HCT116 (cell line): Measurements from ENCODE around the gene RNF150.

Experiments used
- CBX3 ChIP-seq: IDR thresholded peaks from 2 replicates; pipeline ENCODE4 v1.6.1; 2012; ENCODE audit warnings: low read depth
- CEBPB ChIP-seq: IDR thresholded peaks from 2 replicates; pipeline ENCODE4 v1.6.1; 2012; ENCODE audit warnings: low read depth
- EZH2 ChIP-seq: fragments of 200-600 bp; sonication (generic); IDR thresholded peaks from 2 replicates; pipeline ENCODE4 v1.6.1; 2017; ENCODE audit warnings: antibody characterized with exemption, mixed run types
- POLR2A ChIP-seq: IDR thresholded peaks from 2 replicates; pipeline ENCODE4 v1.7.0; 2011; ENCODE audit warnings: borderline replicate concordance; ENCODE audit not compliant: insufficient read depth, insufficient read length; ENCODE audit errors: extremely low read depth
- TF ChIP-seq, protein P1 (sequence below), 3 experiments: fragments of 200-600 bp in 1 of 3; sonication (generic) in 1 of 3; IDR thresholded peaks in 2 of 3; conservative IDR thresholded peaks in 1 of 3; 2 replicates each; pipeline ENCODE4 v1.5.1; 2012 to 2017; ENCODE audit warnings: low read depth in 2 of 3, low read length in 2 of 3, antibody characterized with exemption in 1 of 3, borderline replicate concordance in 1 of 3, control low read depth in 1 of 3, mild to moderate bottlenecking in 1 of 3, mixed read lengths in 1 of 3, mixed run types in 1 of 3, moderate library complexity in 1 of 3; ENCODE audit not compliant: insufficient read depth in 1 of 3
- TF ChIP-seq, protein P2 (sequence below): IDR thresholded peaks from 2 replicates; pipeline ENCODE4 v1.6.1; 2012; ENCODE audit warnings: low read depth

DNA sequence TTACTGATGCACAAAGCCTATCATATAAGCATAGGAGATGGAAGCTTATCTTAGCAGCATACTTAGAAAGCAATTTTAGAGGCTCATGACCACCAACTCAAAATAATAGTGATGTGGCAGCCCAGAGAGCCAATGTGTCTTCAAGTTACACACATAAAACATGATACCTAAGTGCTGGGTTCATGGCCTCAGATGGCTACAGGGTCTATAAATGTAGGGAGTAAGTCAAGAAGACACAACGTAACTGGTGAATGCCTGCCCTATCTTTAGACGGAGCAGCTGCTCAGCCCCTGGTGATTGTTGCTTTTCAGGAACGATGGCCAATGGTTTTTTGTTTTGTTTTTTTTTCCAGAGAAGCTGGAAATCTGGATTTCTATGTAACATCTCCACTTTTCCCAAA lies 42.8 kb downstream of the RNF150 start:
- no peak for TF ChIP-seq EZH2
- TF ChIP-seq, protein P1, sequence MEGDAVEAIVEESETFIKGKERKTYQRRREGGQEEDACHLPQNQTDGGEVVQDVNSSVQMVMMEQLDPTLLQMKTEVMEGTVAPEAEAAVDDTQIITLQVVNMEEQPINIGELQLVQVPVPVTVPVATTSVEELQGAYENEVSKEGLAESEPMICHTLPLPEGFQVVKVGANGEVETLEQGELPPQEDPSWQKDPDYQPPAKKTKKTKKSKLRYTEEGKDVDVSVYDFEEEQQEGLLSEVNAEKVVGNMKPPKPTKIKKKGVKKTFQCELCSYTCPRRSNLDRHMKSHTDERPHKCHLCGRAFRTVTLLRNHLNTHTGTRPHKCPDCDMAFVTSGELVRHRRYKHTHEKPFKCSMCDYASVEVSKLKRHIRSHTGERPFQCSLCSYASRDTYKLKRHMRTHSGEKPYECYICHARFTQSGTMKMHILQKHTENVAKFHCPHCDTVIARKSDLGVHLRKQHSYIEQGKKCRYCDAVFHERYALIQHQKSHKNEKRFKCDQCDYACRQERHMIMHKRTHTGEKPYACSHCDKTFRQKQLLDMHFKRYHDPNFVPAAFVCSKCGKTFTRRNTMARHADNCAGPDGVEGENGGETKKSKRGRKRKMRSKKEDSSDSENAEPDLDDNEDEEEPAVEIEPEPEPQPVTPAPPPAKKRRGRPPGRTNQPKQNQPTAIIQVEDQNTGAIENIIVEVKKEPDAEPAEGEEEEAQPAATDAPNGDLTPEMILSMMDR (IDR thresholded peaks at IDR 0.05 in 2 of 3, conservative IDR thresholded peaks at IDR 0.05 in 1 of 3; ENCODE audit: borderline replicate concordance in 1 of 3, insufficient read depth in 1 of 3, low read depth in 2 of 3, low read length in 2 of 3), result no peak
- no peak for TF ChIP-seq CBX3
- TF ChIP-seq, protein P2, sequence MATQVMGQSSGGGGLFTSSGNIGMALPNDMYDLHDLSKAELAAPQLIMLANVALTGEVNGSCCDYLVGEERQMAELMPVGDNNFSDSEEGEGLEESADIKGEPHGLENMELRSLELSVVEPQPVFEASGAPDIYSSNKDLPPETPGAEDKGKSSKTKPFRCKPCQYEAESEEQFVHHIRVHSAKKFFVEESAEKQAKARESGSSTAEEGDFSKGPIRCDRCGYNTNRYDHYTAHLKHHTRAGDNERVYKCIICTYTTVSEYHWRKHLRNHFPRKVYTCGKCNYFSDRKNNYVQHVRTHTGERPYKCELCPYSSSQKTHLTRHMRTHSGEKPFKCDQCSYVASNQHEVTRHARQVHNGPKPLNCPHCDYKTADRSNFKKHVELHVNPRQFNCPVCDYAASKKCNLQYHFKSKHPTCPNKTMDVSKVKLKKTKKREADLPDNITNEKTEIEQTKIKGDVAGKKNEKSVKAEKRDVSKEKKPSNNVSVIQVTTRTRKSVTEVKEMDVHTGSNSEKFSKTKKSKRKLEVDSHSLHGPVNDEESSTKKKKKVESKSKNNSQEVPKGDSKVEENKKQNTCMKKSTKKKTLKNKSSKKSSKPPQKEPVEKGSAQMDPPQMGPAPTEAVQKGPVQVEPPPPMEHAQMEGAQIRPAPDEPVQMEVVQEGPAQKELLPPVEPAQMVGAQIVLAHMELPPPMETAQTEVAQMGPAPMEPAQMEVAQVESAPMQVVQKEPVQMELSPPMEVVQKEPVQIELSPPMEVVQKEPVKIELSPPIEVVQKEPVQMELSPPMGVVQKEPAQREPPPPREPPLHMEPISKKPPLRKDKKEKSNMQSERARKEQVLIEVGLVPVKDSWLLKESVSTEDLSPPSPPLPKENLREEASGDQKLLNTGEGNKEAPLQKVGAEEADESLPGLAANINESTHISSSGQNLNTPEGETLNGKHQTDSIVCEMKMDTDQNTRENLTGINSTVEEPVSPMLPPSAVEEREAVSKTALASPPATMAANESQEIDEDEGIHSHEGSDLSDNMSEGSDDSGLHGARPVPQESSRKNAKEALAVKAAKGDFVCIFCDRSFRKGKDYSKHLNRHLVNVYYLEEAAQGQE, result no peak
- no peak for TF ChIP-seq POLR2A
- no peak for TF ChIP-seq CEBPB
